Testis (tissue), 3 donors: ENCODE measurements around the gene LRFN2. TPM values are rescaled to one million over a fixed set of nuclear protein-coding genes. Genes with fewer than 3 reads are reported as not detected.

ENCODE experiments used
- DNase-seq: peaks from one replicate; pipeline ENCODE4 v3.0.0-alpha.2; 2019
- H3K27ac ChIP-seq, 2 donors: fragments of 200-600 bp; sonication (generic); one replicate each; pipeline ENCODE4 v1.5.1; 2019
- H3K27me3 ChIP-seq: fragments of 200-600 bp; sonication (generic); one replicate; pipeline ENCODE4 v1.5.1; 2019
- H3K36me3 ChIP-seq: fragments of 200-600 bp; sonication (generic); one replicate; pipeline ENCODE4 v1.5.1; 2017; ENCODE audit warnings: low read depth; ENCODE audit errors: missing control alignments
- H3K4me1 ChIP-seq: fragments of 200-600 bp; sonication (generic); one replicate; pipeline ENCODE4 v1.5.1; 2019
- H3K4me3 ChIP-seq, 2 donors: fragments of 200-600 bp; sonication (generic); one replicate each; pipeline ENCODE4 v1.5.1; 2017 to 2019
- H3K9me3 ChIP-seq: fragments of 200-600 bp; sonication (generic); one replicate; pipeline ENCODE4 v1.5.1; 2017
- CTCF ChIP-seq, 3 experiments: fragments of 450-650 bp in 2 of 3; fragments of 200-600 bp in 1 of 3; sonication (generic) in 1 of 3; IDR thresholded peaks; one replicate each; pipeline ENCODE4 v1.5.1; 2016 to 2019; ENCODE audit warnings: antibody characterized with exemption in 3 of 3, mild to moderate bottlenecking in 2 of 3, moderate library complexity in 1 of 3
- POLR2A ChIP-seq: fragments of 450-650 bp; IDR thresholded peaks from one replicate; pipeline ENCODE4 v1.6.1; 2017; ENCODE audit warnings: antibody characterized with exemption, mild to moderate bottlenecking, moderate library complexity
- WGBS, 2 donors: methylation state at CpG; one replicate each; pipeline ENCODE4 v1.1.5; 2018; 5-methylcytosine and 5-hydroxymethylcytosine counted together
- intact Hi-C: fragments of 100-400 bp; cut with DNase I; formaldehyde crosslinking; loops from one replicate; pipeline ENCODE4 v1.15.1; 2023; ENCODE audit warnings: low total_unique reads
- polyA plus RNA-seq: library from polyadenylated mRNA; stranded (reverse); fragments of 350-450 nt; fragmentation: Illumina TruSeq; extraction: RNeasy Lipid Tissue Mini Kit (QIAGEN cat#74804); gene quantifications from one replicate; pipeline ENCODE4 v1.2.3, GENCODE V29; 2014; ENCODE audit warnings: low read depth, low replicate concordance; ENCODE audit not compliant: insufficient read depth
- total RNA-seq, 2 donors: library from RNA; depleted of rRNA; stranded (reverse); fragments of >200 nt; gene quantifications; one replicate each; pipeline ENCODE4 v1.2.3, GENCODE V29; 2016

Gene LRFN2
- total and polyA plus RNA-seq, 3 donors from 2014 or later = 1.1 to 3.3 (median 1.6) TPM

GRCh38 chr6:40457261-40457660 is 129.9 kb downstream of the LRFN2 start:
- Histone ChIP-seq H3K4me3 (no peak overlapping the region), H3K9me3 (no peaks in the 10 kb centered on the region), H3K27ac (no peak overlapping the region), H3K36me3 (no peaks in the 10 kb centered on the region), H3K27me3 (no peaks in the 10 kb centered on the region), H3K4me1 (no peaks in the 10 kb centered on the region)
- no peak for DNase-seq
- intact Hi-C loops = no loop called here
- 88 to 94% methylated on average over 1 of the region's 1 CpG for WGBS, 2 donors
- TF ChIP-seq CTCF (IDR thresholded peaks at IDR 0.05) (no peak), POLR2A (no peak)

- H3K9me3 ChIP-seq = no peaks in the 10 kb centered on the region
- H3K4me1 ChIP-seq = no peaks in the 10 kb centered on the region
- TF ChIP-seq CTCF (IDR thresholded peaks at IDR 0.05) (no peak), POLR2A (no peak)
- intact Hi-C loops = no loop called here
- no peaks in the 10 kb centered on the region for H3K27me3 ChIP-seq
- no peak overlapping the region for H3K4me3 ChIP-seq
- DNase-seq = no peak
- no peaks in the 10 kb centered on the region for H3K36me3 ChIP-seq
- 66 to 77% methylated on average over 5 of the region's 5 CpGs for WGBS, 2 donors
- H3K27ac ChIP-seq = no peak overlapping the region
These were observed 130.7 kb downstream of the LRFN2 start for GRCh38 chr6:40456390-40457013.

- H3K4me3 ChIP-seq = no peak overlapping the region
- 93 to 95% methylated on average over 1 of the region's 1 CpG for WGBS, 2 donors
- intact Hi-C loops = no loop called here
- no peak for TF ChIP-seq CTCF (IDR thresholded peaks at IDR 0.05)
- no peak for TF ChIP-seq POLR2A
- DNase-seq = no peak
- no peaks in the 10 kb centered on the region for H3K4me1 ChIP-seq
- no peaks in the 10 kb centered on the region for H3K27me3 ChIP-seq
- no peaks in the 10 kb centered on the region for H3K9me3 ChIP-seq
- no peaks in the 10 kb centered on the region for H3K36me3 ChIP-seq
- no peak overlapping the region for H3K27ac ChIP-seq
These were observed 131.3 kb downstream of the LRFN2 start for GRCh38 chr6:40455686-40456389.

- Histone ChIP-seq H3K4me1 (no peaks in the 10 kb centered on the region), H3K27ac (no peak overlapping the region), H3K36me3 (no peaks in the 10 kb centered on the region), H3K4me3 (no peak overlapping the region), H3K27me3 (no peaks in the 10 kb centered on the region), H3K9me3 (no peaks in the 10 kb centered on the region)
- DNase-seq = no peak
- TF ChIP-seq POLR2A (no peak), CTCF (IDR thresholded peaks at IDR 0.05) (no peak)
- 70 to 80% methylated on average over 4 of the region's 4 CpGs for WGBS, 2 donors
- intact Hi-C loops = no loop called here
These were observed 136.7 kb downstream of the LRFN2 start for GRCh38 chr6:40450483-40450882.

- no peaks in the 10 kb centered on the region for H3K4me1 ChIP-seq
- WGBS, 2 donors = 60 to 70% methylated on average over 1 of the region's 1 CpG
- H3K9me3 ChIP-seq = no peaks in the 10 kb centered on the region
- no peak for TF ChIP-seq CTCF (IDR thresholded peaks at IDR 0.05)
- no peak for TF ChIP-seq POLR2A
- intact Hi-C loops = no loop called here
- no peaks in the 10 kb centered on the region for H3K27me3 ChIP-seq
- no peak overlapping the region for H3K27ac ChIP-seq
- DNase-seq = no peak
- H3K4me3 ChIP-seq = no peak overlapping the region
- H3K36me3 ChIP-seq = no peaks in the 10 kb centered on the region
These were observed 142.4 kb downstream of the LRFN2 start for GRCh38 chr6:40444811-40445210.
